SK-MEL-5 (cell line): Measurements from ENCODE around the gene TRAF1. TPM values are rescaled to one million over a fixed set of nuclear protein-coding genes. Genes with fewer than 3 reads are reported as not detected.

Experiments
- DNase-seq: peaks from one replicate; pipeline ENCODE4 v3.0.0-alpha.2; 2016; ENCODE audit warnings: low read depth, low spot score
- in situ Hi-C: cut with HindIII; loops from 2 replicates; pipeline ENCODE4 v1.10.0; 2016; ENCODE audit warnings: low sequenced_read_pairs, high pct_unique_total_duplicates, low pct_unique_long_range_greater_than_20kb
- total RNA-seq: library from RNA; depleted of rRNA; stranded (reverse); fragments of >200 nt; shearing (Covaris generic); gene quantifications from 2 replicates; pipeline ENCODE4 v1.2.3, GENCODE V29; 2014; rRNA removed

Gene TRAF1
- total RNA-seq, 1 experiment from 2014 or later: 0.32 TPM

- in situ Hi-C loops: no loop called here
- DNase-seq: no peak
Observed at GRCh38 chr9:120853198-120853597, 73.4 kb downstream of the TRAF1 start.

Other genes starting within 250 kb of the TRAF1 start
- 23.6 and 24.1 TPM in 2 replicates for gene MEGF9, start 212.3 kb downstream of the TRAF1 start, total RNA-seq
- gene FBXW2, start 133.4 kb downstream of the TRAF1 start, total RNA-seq: 26.4 and 30.7 TPM in 2 replicates
- 23.9 and 27.9 TPM in 2 replicates for gene PSMD5, start 83.9 kb downstream of the TRAF1 start, total RNA-seq
- 19.0 and 23.9 TPM in 2 replicates for gene PHF19, start 49.6 kb downstream of the TRAF1 start, total RNA-seq
- gene C5, start 123.5 kb upstream of the TRAF1 start, total RNA-seq: 1.8 and 1.9 TPM in 2 replicates
- 27.2 and 28.9 TPM in 2 replicates for gene CNTRL, start 148.2 kb upstream of the TRAF1 start, total RNA-seq